Measurements from ENCODE around the gene IDI1.

DNA sequence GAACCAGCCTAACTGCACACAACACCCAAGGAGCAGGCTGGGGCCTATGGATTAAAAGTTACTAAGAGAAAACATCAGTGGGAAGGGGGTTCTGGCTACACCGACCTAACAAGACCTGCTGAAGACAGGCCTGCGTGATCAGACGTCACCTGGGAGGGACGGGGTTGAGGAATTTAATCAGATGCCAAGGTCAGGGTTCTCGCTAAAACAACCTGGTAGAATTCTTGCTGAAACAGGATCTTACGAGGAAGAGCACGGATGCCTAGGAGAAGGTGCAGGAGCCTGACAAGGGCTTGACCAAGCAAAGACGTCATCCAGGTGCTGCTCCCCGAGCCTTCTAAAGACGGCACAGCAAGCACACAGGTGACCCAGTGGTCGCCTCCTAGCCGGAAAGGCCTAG is 24.8 kb downstream of the IDI1 start:
- TF ChIP-seq FOXM1 (IDR thresholded peaks at IDR 0.05; ENCODE audit: borderline replicate concordance) = no peak
- no peak for TF ChIP-seq SUZ12 (IDR thresholded peaks at IDR 0.05)
- TF ChIP-seq L3MBTL2 (conservative IDR thresholded peaks at IDR 0.05) = no peak
- no peak for TF ChIP-seq TARDBP (IDR thresholded peaks at IDR 0.05)
- TF ChIP-seq ARNT (IDR thresholded peaks at IDR 0.05) = no peak
- no peak for TF ChIP-seq ZNF384 (IDR thresholded peaks at IDR 0.05)
- no peak for TF ChIP-seq CTBP1 (IDR thresholded peaks at IDR 0.05; ENCODE audit: borderline replicate concordance)

Data from HEK293T (cell line).